SK-N-SH (cell line): ENCODE results near the gene DICER1. TPM values are rescaled to one million over a fixed set of nuclear protein-coding genes. Genes with fewer than 3 reads are reported as not detected.

Source experiments
- CTCF ChIA-PET: fragments of 300-600, 350-600 bp; formaldehyde crosslinking; extraction: SDS; loops from one replicate; lab custom pipeline; 2021; lab: Yijun Ruan, JAX
- POLR2A ChIA-PET: fragments of 350-600 bp; sonication (Branson Sonifier 250); formaldehyde crosslinking; extraction: SDS; loops from one replicate; lab custom pipeline; 2020; ENCODE audit warnings: antibody characterized with exemption, inconsistent platforms; lab: Yijun Ruan, JAX
- DNase-seq: peaks from one replicate; pipeline ENCODE4 v3.0.0; 2012
- H2AFZ ChIP-seq: fragments of 200-600 bp; sonication (generic); 2 replicates; pipeline ENCODE4 v1.8.1; 2016; ENCODE audit warnings: antibody characterized with exemption, mild to moderate bottlenecking, low read depth
- H3F3A ChIP-seq: fragments of 200-600 bp; sonication (generic); replicated peaks from 2 replicates; pipeline ENCODE3; 2016; ENCODE audit warnings: antibody characterized with exemption, mild to moderate bottlenecking; ENCODE audit not compliant: insufficient read depth
- H3K27ac ChIP-seq, 2 experiments: fragments of 200-500 bp in 1 of 2; fragments of 200-600 bp in 1 of 2; sonication (Bioruptor generic) in 1 of 2; sonication (generic), shearing (Covaris generic) in 1 of 2; 2 replicates each; pipeline versions ENCODE4 v1.5.1 to v1.6.1; 2014 to 2016; ENCODE audit warnings: low read depth in 2 of 2, inconsistent platforms in 1 of 2, low read length in 1 of 2, mild to moderate bottlenecking in 1 of 2, mixed read lengths in 1 of 2
- H3K27me3 ChIP-seq: fragments of 200-600 bp; sonication (generic), shearing (Covaris generic); 2 replicates; pipeline ENCODE4 v1.6.1; 2016; ENCODE audit warnings: mixed run types; ENCODE audit not compliant: insufficient read depth
- H3K36me3 ChIP-seq, 2 experiments: fragments of 200-500 bp in 1 of 2; fragments of 200-600 bp in 1 of 2; sonication (Bioruptor generic) in 1 of 2; sonication (generic) in 1 of 2; replicated peaks in 1 of 2; 2 replicates each; pipeline versions ENCODE3 to v1.5.1; 2014 to 2016; ENCODE audit warnings: low read length in 1 of 2, mild to moderate bottlenecking in 1 of 2; ENCODE audit not compliant: insufficient read depth in 2 of 2, control insufficient read depth in 1 of 2
- H3K4me1 ChIP-seq, 2 experiments: fragments of 200-500 bp in 1 of 2; fragments of 200-600 bp in 1 of 2; sonication (Bioruptor generic) in 1 of 2; sonication (generic), shearing (Covaris generic) in 1 of 2; 2 replicates each; pipeline versions ENCODE4 v1.5.1 to v1.6.1; 2014 to 2016; ENCODE audit warnings: low read depth in 1 of 2, low read length in 1 of 2, mixed run types in 1 of 2; ENCODE audit not compliant: insufficient read depth in 2 of 2, control insufficient read depth in 1 of 2
- H3K4me2 ChIP-seq: fragments of 200-600 bp; sonication (generic), shearing (Covaris generic); 2 replicates; pipeline ENCODE4 v1.6.1; 2017; ENCODE audit warnings: mixed run types
- H3K4me3 ChIP-seq, 2 experiments: fragments of 200-500 bp in 1 of 2; fragments of 200-600 bp in 1 of 2; sonication (Bioruptor generic) in 1 of 2; sonication (generic), shearing (Covaris generic) in 1 of 2; 2 replicates each; pipeline versions ENCODE4 v1.5.1 to v1.8.1; 2014 to 2016; ENCODE audit warnings: low read depth in 2 of 2, inconsistent platforms in 1 of 2, low read length in 1 of 2, mild to moderate bottlenecking in 1 of 2, mixed read lengths in 1 of 2, moderate library complexity in 1 of 2
- H3K79me2 ChIP-seq: fragments of 200-600 bp; sonication (generic); 2 replicates; pipeline ENCODE4 v1.8.1; 2017; ENCODE audit warnings: mild to moderate bottlenecking; ENCODE audit not compliant: insufficient read depth
- H3K9ac ChIP-seq: fragments of 200-600 bp; sonication (generic); 2 replicates; pipeline ENCODE4 v1.6.1; 2017; ENCODE audit warnings: mixed run types
- H3K9me2 ChIP-seq: fragments of 200-600 bp; sonication (generic); 2 replicates; pipeline ENCODE4 v1.6.1; 2017; ENCODE audit warnings: mixed run types
- H3K9me3 ChIP-seq: fragments of 200-600 bp; sonication (generic); 2 replicates; pipeline ENCODE4 v1.6.1; 2017; ENCODE audit warnings: mixed run types, mild to moderate bottlenecking, moderate library complexity
- H4K20me1 ChIP-seq: fragments of 200-600 bp; sonication (generic); 2 replicates; pipeline ENCODE4 v1.6.1; 2017; ENCODE audit warnings: mild to moderate bottlenecking, mixed run types; ENCODE audit not compliant: insufficient read depth
- EZH2phosphoT487 ChIP-seq: fragments of 200-600 bp; sonication (generic); IDR thresholded peaks from 2 replicates; pipeline ENCODE4 v1.6.1; 2017; ENCODE audit warnings: low read depth, mixed run types, mild to moderate bottlenecking, antibody characterized with exemption, moderate library complexity, borderline replicate concordance
- IRF3 ChIP-seq: fragments of 150-350 bp; IDR thresholded peaks from 2 replicates; pipeline ENCODE4 v1.6.1; 2016; ENCODE audit warnings: mild to moderate bottlenecking, low read depth, low read length
- MEF2A ChIP-seq: IDR thresholded peaks from 2 replicates; pipeline ENCODE4 v1.4.0; 2012; ENCODE audit warnings: low read depth, borderline replicate concordance
- NFIC ChIP-seq: IDR thresholded peaks from 2 replicates; pipeline ENCODE4 v1.4.0; 2012; ENCODE audit warnings: borderline replicate concordance
- NRF1 ChIP-seq: IDR thresholded peaks from 2 replicates; pipeline ENCODE4 v1.6.1; 2012; ENCODE audit warnings: low read depth, mild to moderate bottlenecking, low read length
- RAD21 ChIP-seq: IDR thresholded peaks from 2 replicates; pipeline ENCODE4 v1.6.1; 2012; ENCODE audit warnings: mild to moderate bottlenecking, low read length
- RCOR1 ChIP-seq: fragments of 150-350 bp; IDR thresholded peaks from 2 replicates; pipeline ENCODE4 v1.6.1; 2017; ENCODE audit warnings: antibody characterized with exemption, low read length
- RXRA ChIP-seq: IDR thresholded peaks from 2 replicates; pipeline ENCODE4 v1.4.0; 2012; ENCODE audit warnings: low read depth, mild to moderate bottlenecking, borderline replicate concordance
- TAF1 ChIP-seq: IDR thresholded peaks from 2 replicates; pipeline ENCODE4 v1.6.1; 2012; ENCODE audit warnings: low read depth, mild to moderate bottlenecking, low read length, moderate library complexity, borderline replicate concordance
- TCF12 ChIP-seq: IDR thresholded peaks from 2 replicates; pipeline ENCODE4 v1.4.0; 2012
- WGBS: methylation state at CpG from one replicate; pipeline ENCODE4 v1.1.6; 2017; ENCODE audit warnings: low lambda C conversion rate; 5-methylcytosine and 5-hydroxymethylcytosine counted together
- polyA plus RNA-seq, 3 experiments: library from polyadenylated mRNA; depleted of rRNA; stranded (reverse); fragments of >200 nt; gene quantifications; 2 replicates each; pipeline ENCODE4 v1.2.3, GENCODE V29; 2012
- TF ChIP-seq, protein P1 (sequence below): IDR thresholded peaks from 2 replicates; pipeline ENCODE4 v1.4.0; 2012; ENCODE audit warnings: low read depth, borderline replicate concordance

The DICER1 gene
- polyA plus RNA-seq, 1 of the 3 experiments (the other 2 are of a cell fraction), result 4.7 TPM

DNA sequence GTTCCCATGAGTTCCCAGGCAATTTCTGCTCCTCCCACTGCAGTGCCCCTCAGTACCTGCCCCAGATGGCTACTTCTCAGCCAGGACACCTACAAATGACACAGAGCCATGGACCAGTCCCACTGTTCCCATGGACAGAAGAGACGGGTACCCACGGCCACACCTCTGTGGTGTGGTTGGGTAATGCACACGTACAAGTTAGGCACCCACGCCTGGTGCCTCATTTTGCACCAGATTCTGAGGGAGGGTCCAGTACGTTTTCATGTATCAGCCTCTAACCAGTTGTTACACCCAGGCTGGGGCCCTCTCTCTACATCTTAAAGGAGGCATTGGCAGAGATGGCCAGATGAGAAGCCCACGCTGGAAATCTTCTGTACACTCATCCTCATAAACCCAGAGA lies 114.0 kb downstream of the DICER1 start:
- Histone ChIP-seq H3K4me2 (no peak overlapping the region), H3F3A (no peaks in the 10 kb centered on the region), H3K36me3 (no peaks in the 10 kb centered on the region), H2AFZ (no peak overlapping the region), H3K9me3 (no peaks in the 10 kb centered on the region), H3K27ac (no peak overlapping the region), H3K9me2 (no peaks in the 10 kb centered on the region), H3K79me2 (no peaks in the 10 kb centered on the region), H3K27me3 (no peaks in the 10 kb centered on the region; the same call in 1 of the 2 replicates), H3K9ac (no peak overlapping the region), H3K4me3 (no peak overlapping the region), H4K20me1 (no peaks in the 10 kb centered on the region), H3K4me1 (peaks cover 0 to 8% of the 10 kb centered on the region in 2 experiments; a peak in 1 of 4 replicates)
- POLR2A ChIA-PET, result no interaction called here
- WGBS, result 65% methylated on average over 6 of the region's 6 CpGs
- CTCF ChIA-PET, result no interaction called here
- no peak for TF ChIP-seq EZH2phosphoT487
- no peak for TF ChIP-seq RXRA
- no peak for DNase-seq

DNA sequence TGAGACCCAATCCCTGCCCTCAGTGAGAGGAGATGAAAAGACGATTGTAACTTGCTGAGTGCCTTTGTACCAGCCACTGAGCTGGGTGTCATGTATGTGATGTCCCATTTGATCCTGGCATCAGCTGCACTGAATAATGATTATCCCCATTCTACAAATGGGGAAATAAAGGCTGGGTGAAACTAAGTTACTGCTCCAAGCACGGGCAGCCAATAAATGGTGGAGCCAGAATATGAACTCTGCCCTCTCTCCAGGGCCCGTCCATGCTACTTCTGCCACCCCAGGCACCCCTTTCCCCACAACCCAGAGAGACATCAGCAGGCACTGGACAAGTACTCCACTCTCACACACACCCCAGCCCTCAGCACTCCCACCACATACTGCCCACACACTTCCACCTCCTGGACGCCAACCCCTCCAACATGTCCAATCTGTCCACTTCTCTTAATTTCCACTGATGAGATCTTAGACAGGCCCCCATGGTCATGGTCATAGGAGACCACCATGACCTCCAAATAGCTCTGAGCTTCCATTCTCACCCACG lies 115.8 kb downstream of the DICER1 start:
- 50% methylated on average over 3 of the region's 5 CpGs for WGBS
- no peaks in the 10 kb centered on the region for H3K36me3 ChIP-seq
- no peak overlapping the region for H2AFZ ChIP-seq
- ChIA-PET CTCF (no interaction called here), POLR2A (no interaction called here)
- no peaks in the 10 kb centered on the region for H3K27me3 ChIP-seq
- H3K4me3 ChIP-seq, result no peak overlapping the region
- H3K4me1 ChIP-seq, result peaks cover 0 to 8% of the 10 kb centered on the region in 2 experiments; a peak in 1 of 4 replicates
- no peak overlapping the region for H3K9ac ChIP-seq
- H4K20me1 ChIP-seq, result no peaks in the 10 kb centered on the region
- H3K9me3 ChIP-seq, result no peaks in the 10 kb centered on the region
- no peaks in the 10 kb centered on the region for H3F3A ChIP-seq
- H3K27ac ChIP-seq, result no peak overlapping the region
- no peaks in the 10 kb centered on the region for H3K9me2 ChIP-seq
- TF ChIP-seq, protein P1, sequence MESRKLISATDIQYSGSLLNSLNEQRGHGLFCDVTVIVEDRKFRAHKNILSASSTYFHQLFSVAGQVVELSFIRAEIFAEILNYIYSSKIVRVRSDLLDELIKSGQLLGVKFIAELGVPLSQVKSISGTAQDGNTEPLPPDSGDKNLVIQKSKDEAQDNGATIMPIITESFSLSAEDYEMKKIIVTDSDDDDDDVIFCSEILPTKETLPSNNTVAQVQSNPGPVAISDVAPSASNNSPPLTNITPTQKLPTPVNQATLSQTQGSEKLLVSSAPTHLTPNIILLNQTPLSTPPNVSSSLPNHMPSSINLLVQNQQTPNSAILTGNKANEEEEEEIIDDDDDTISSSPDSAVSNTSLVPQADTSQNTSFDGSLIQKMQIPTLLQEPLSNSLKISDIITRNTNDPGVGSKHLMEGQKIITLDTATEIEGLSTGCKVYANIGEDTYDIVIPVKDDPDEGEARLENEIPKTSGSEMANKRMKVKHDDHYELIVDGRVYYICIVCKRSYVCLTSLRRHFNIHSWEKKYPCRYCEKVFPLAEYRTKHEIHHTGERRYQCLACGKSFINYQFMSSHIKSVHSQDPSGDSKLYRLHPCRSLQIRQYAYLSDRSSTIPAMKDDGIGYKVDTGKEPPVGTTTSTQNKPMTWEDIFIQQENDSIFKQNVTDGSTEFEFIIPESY, result no peak
- TF ChIP-seq TAF1 (no peak), IRF3 (no peak), RAD21 (no peak), TCF12 (no peak), MEF2A (no peak), NRF1 (no peak), NFIC (no peak), RCOR1 (no peak)
- no peak for DNase-seq
- H3K4me2 ChIP-seq, result no peak overlapping the region
- no peaks in the 10 kb centered on the region for H3K79me2 ChIP-seq
